Measurements from ENCODE around the gene HLA-DPA1. TPM values are rescaled to one million over a fixed set of nuclear protein-coding genes. Genes with fewer than 3 reads are reported as not detected.

HLA-DPA1 gene
- total RNA-seq, 4 donors from 2014 or later, result 2.2 to 77.8 (median 28.7) TPM

GRCh38 chr6:33075568-33076405, 2.3 kb upstream of the HLA-DPA1 start, which contains the start of gene HLA-DPB1:
Gene HLA-DPB1 (plus strand): TSS chr6:33075990. CDS start chr6:33076042, 52 bp downstream.
- Histone ChIP-seq H3K4me1 (peaks cover 0 to 6% (median under 1%) of the 10 kb centered on the region in 4 donors), H3K9me3 (no peaks in the 10 kb centered on the region), H3K27me3 (peaks cover 12% of the 10 kb centered on the region), H3K27ac (peak within 1 kb of the TSS; percentile 48 to 76 (median 67)), H3K36me3 (no peaks in the 10 kb centered on the region), H3K4me3 (peak within 1 kb of the TSS in 3 of 4 donors; percentile 14 to 33 (median 14))
- in situ Hi-C loops (cut with MboI; ENCODE audit: low pct_ligation_motif_present in 1 of 4, low pct_unique_long_range_greater_than_20kb in 1 of 4, low sequenced_read_pairs in 3 of 4) (loop anchor here in 1 of 4 donors (10.0 kb wide), 1 partner anchor 61 kb away; no protein-coding TSS in a partner anchor), intact Hi-C loops (cut with DNase I; ENCODE audit: low total_unique reads) (no loop called here)
- no peak for DNase-seq
- TF ChIP-seq POLR2A (IDR thresholded peaks at IDR 0.05), result peak; percentile 54
- TF ChIP-seq EP300 (IDR thresholded peaks at IDR 0.05; ENCODE audit: low read depth), result no peak
- peak in 2 of 3 donors; percentile 64 to 79 for TF ChIP-seq POLR2AphosphoS5 (IDR thresholded peaks at IDR 0.05)
- WGBS, 2 donors (ENCODE audit: low coverage in 1 of 2), result 40 to 46% methylated on average over 1 to 10 of the region's 10 CpGs

DNA sequence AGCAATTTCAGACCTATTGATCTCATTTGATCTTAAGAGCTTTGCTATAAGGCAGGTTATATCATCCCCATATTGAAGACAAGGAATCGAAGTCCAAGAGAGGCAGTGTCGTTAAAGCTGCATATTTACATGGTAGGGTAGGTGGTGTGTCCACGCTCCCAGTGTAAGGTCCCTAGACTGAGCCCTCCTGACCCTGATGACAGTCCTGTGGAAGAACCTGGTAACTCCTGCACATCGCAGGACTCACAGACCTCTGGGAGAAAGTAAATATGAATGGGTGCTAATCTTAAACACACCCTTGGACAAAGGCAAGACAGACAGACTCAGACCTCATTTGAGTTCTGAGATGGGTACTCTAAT, 1.7 kb upstream of the HLA-DPA1 start:
- Histone ChIP-seq H3K4me3 (no peak overlapping the region), H3K27me3 (peaks cover 9% of the 10 kb centered on the region), H3K27ac (peak overlapping the region in 3 of 4 donors; percentile 51 to 76 (median 76)), H3K36me3 (no peaks in the 10 kb centered on the region), H3K4me1 (peaks cover 0 to 6% (median 0%) of the 10 kb centered on the region in 4 donors), H3K9me3 (no peaks in the 10 kb centered on the region)
- TF ChIP-seq, protein P1, sequence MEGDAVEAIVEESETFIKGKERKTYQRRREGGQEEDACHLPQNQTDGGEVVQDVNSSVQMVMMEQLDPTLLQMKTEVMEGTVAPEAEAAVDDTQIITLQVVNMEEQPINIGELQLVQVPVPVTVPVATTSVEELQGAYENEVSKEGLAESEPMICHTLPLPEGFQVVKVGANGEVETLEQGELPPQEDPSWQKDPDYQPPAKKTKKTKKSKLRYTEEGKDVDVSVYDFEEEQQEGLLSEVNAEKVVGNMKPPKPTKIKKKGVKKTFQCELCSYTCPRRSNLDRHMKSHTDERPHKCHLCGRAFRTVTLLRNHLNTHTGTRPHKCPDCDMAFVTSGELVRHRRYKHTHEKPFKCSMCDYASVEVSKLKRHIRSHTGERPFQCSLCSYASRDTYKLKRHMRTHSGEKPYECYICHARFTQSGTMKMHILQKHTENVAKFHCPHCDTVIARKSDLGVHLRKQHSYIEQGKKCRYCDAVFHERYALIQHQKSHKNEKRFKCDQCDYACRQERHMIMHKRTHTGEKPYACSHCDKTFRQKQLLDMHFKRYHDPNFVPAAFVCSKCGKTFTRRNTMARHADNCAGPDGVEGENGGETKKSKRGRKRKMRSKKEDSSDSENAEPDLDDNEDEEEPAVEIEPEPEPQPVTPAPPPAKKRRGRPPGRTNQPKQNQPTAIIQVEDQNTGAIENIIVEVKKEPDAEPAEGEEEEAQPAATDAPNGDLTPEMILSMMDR (IDR thresholded peaks at IDR 0.05), result no peak
- TF ChIP-seq POLR2AphosphoS5 (IDR thresholded peaks at IDR 0.05) (no peak), POLR2A (IDR thresholded peaks at IDR 0.05) (no peak), EP300 (IDR thresholded peaks at IDR 0.05; ENCODE audit: low read depth) (no peak)
- 70 to 72% methylated on average over 3 to 4 of the region's 4 CpGs for WGBS, 2 donors (ENCODE audit: low coverage in 1 of 2)
- no peak for DNase-seq
- intact Hi-C loops (cut with DNase I; ENCODE audit: low total_unique reads) (no loop called here), in situ Hi-C loops (cut with MboI; ENCODE audit: low pct_ligation_motif_present in 1 of 4, low pct_unique_long_range_greater_than_20kb in 1 of 4, low sequenced_read_pairs in 3 of 4) (loop anchor here in 1 of 4 donors (10.0 kb wide), 1 partner anchor 60 kb away; no protein-coding TSS in a partner anchor)

DNA sequence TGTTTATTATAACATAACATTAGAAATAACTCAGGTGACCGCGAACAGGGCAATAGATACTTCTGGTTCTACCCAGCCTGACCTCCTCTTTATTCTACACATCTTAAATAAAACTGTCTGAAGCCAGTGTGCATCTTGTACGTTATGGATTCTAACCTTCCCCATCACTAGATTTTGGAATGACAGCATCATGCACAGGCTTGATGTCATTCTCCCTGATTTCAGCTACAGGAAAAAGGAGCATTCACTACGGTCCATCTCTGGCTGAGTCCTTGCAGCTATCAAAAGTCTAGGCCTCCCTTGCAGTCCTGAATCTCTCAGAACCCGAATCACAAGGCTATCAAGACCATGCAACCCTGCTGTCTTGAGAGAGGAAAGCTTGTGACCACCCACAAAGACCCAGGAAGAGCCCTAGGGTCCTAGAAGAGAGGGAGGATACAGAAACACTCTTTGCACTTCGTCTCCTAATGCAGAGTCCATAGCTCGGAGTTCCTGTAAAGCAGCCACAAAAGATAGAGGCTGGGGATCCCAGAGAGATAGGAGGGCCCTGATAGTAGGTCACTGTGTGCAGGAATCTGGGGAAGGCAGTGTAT, 845 bp downstream of the HLA-DPA1 start:
- no peaks in the 10 kb centered on the region for H3K27me3 ChIP-seq
- H3K36me3 ChIP-seq, result no peaks in the 10 kb centered on the region
- 60 to 64% methylated on average over 2 to 7 of the region's 7 CpGs for WGBS, 2 donors (ENCODE audit: low coverage in 1 of 2)
- peak overlapping the region in 2 of 4 donors; percentile 14 to 40 for H3K4me3 ChIP-seq
- DNase-seq, result no peak
- TF ChIP-seq EP300 (IDR thresholded peaks at IDR 0.05; ENCODE audit: low read depth), result no peak
- TF ChIP-seq, protein P1 (IDR thresholded peaks at IDR 0.05), result no peak
- TF ChIP-seq POLR2A (IDR thresholded peaks at IDR 0.05), result no peak
- no peak for TF ChIP-seq POLR2AphosphoS5 (IDR thresholded peaks at IDR 0.05)
- no peaks in the 10 kb centered on the region for H3K4me1 ChIP-seq
- intact Hi-C loops (cut with DNase I; ENCODE audit: low total_unique reads), result no loop called here
- H3K9me3 ChIP-seq, result no peaks in the 10 kb centered on the region
- H3K27ac ChIP-seq, result peak overlapping the region; percentile 27 to 60 (median 50)
- in situ Hi-C loops (cut with MboI; ENCODE audit: low pct_ligation_motif_present in 1 of 4, low pct_unique_long_range_greater_than_20kb in 1 of 4, low sequenced_read_pairs in 3 of 4), result loop anchor here in 1 of 4 donors (10.0 kb wide), 1 partner anchor 58 kb away; no protein-coding TSS in a partner anchor

DNA sequence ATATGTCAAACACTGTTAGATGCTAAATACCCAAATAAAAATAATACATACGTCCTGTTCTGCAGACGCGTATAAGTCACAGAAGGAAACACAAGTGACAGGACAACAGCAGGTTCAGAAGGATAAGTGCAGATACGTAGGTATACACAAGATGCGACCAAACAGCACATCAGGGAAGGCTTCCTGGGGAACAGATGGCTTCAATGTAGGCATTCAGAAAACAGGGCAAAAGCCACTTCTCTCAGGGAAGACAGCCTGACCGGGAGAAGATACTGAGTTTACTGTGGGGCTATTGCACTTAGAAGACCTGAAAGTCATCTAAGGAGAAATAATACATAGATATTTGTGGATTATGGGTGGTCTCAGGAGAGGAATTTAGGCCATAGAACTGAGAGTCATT, 1.9 kb downstream of the HLA-DPA1 start:
- peak overlapping the region in 1 of 4 donors; percentile 40 for H3K4me3 ChIP-seq

More for the DNA sequence above, 1.9 kb downstream of the HLA-DPA1 start:
- Histone ChIP-seq H3K27ac (no peak overlapping the region), H3K4me1 (no peaks in the 10 kb centered on the region), H3K27me3 (no peaks in the 10 kb centered on the region), H3K36me3 (no peaks in the 10 kb centered on the region), H3K9me3 (no peaks in the 10 kb centered on the region)
- intact Hi-C loops (cut with DNase I; ENCODE audit: low total_unique reads), result no loop called here
- in situ Hi-C loops (cut with MboI; ENCODE audit: low pct_ligation_motif_present in 1 of 4, low pct_unique_long_range_greater_than_20kb in 1 of 4, low sequenced_read_pairs in 3 of 4), result loop anchor here in 1 of 4 donors (10.0 kb wide), 1 partner anchor 57 kb away; no protein-coding TSS in a partner anchor
- WGBS, 2 donors (ENCODE audit: low coverage in 1 of 2), result 57 to 65% methylated on average over 6 of the region's 6 CpGs
- TF ChIP-seq, protein P1 (IDR thresholded peaks at IDR 0.05), result no peak
- TF ChIP-seq POLR2A (IDR thresholded peaks at IDR 0.05), result no peak
- no peak for TF ChIP-seq EP300 (IDR thresholded peaks at IDR 0.05; ENCODE audit: low read depth)
- no peak for TF ChIP-seq POLR2AphosphoS5 (IDR thresholded peaks at IDR 0.05)
- DNase-seq, result no peak
